ENCODE measurements around the gene VPS52.
"Not testable (repeated sequence)": the region's sequence is repeated elsewhere in the genome, so short reads cannot be mapped to it uniquely, and the experiment has no call there.

The VPS52 gene

GRCh38 chr6:33299237-33299944, 27.7 kb upstream of the VPS52 start:
- peak; percentile 98 for DNase-seq

- peak; percentile 84 for DNase-seq
Measured at GRCh38 chr6:33298773-33299236, 27.1 kb upstream of the VPS52 start, which contains the start of gene RGL2. RGL2 (minus strand) TSS chr6:33298942; CDS start chr6:33298610, 332 bp downstream.

- peak; percentile 88 for DNase-seq
Measured at GRCh38 chr6:33297956-33298772, 26.5 kb upstream of the VPS52 start.

- peak; percentile 71 for DNase-seq
Measured at GRCh38 chr6:33297406-33297955, 25.8 kb upstream of the VPS52 start.

- no peak for DNase-seq
Measured at GRCh38 chr6:33296797-33297405, 25.2 kb upstream of the VPS52 start.

GRCh38 chr6:33295621-33296369, 24.1 kb upstream of the VPS52 start:
- no peak for DNase-seq

GRCh38 chr6:33294086-33294823, 22.6 kb upstream of the VPS52 start:
- no peak for DNase-seq

GRCh38 chr6:33292996-33293682, 21.5 kb upstream of the VPS52 start:
- DNase-seq: no peak

GRCh38 chr6:33290459-33290858, 18.8 kb upstream of the VPS52 start:
- no peak for DNase-seq

- peak; percentile 53 for DNase-seq
Measured at GRCh38 chr6:33289784-33290315, 18.2 kb upstream of the VPS52 start.

- DNase-seq: peak; percentile 95
Measured at GRCh38 chr6:33288921-33289783, 17.5 kb upstream of the VPS52 start, which contains the start of the genes PFDN6 and WDR46. PFDN6 (plus strand) TSS chr6:33289601; CDS start chr6:33289857, 256 bp downstream. WDR46 (minus strand) TSS chr6:33289239; CDS start chr6:33289170, 69 bp downstream.

GRCh38 chr6:33288141-33288920, 16.7 kb upstream of the VPS52 start:
- no peak for DNase-seq

GRCh38 chr6:33286946-33287914, 15.6 kb upstream of the VPS52 start:
- no peak for DNase-seq

- not testable (repeated sequence) for DNase-seq
Measured at GRCh38 chr6:33285214-33285613, 13.5 kb upstream of the VPS52 start.

- no peak for DNase-seq
Measured at GRCh38 chr6:33280539-33280938, 8.9 kb upstream of the VPS52 start.

GRCh38 chr6:33279971-33280511, 8.4 kb upstream of the VPS52 start:
- peak; percentile 91 for DNase-seq

- no peak for DNase-seq
Measured at GRCh38 chr6:33279257-33279695, 7.6 kb upstream of the VPS52 start.
